Activated naive CD8-positive, alpha-beta T cell (primary cell): Measurements from ENCODE around the gene POLDIP2.

ENCODE experiments used
- H3K27ac Mint-ChIP-seq: one replicate; pipeline ENCODE4 v1.8.0; 2021; ENCODE audit warnings: mixed read lengths
- H3K27me3 Mint-ChIP-seq: one replicate; pipeline ENCODE4 v1.8.0; 2021; ENCODE audit warnings: mixed read lengths
- H3K36me3 Mint-ChIP-seq: one replicate; pipeline ENCODE4 v1.8.0; 2021; ENCODE audit warnings: mixed read lengths
- H3K4me1 Mint-ChIP-seq: one replicate; pipeline ENCODE4 v1.8.0; 2021; ENCODE audit warnings: low read depth, mixed read lengths
- H3K4me3 Mint-ChIP-seq: one replicate; pipeline ENCODE4 v1.8.0; 2021; ENCODE audit warnings: mild to moderate bottlenecking, mixed read lengths
- H3K9me3 Mint-ChIP-seq: one replicate; pipeline ENCODE4 v1.8.0; 2021; ENCODE audit warnings: low read depth, mixed read lengths

Gene POLDIP2, protein sequence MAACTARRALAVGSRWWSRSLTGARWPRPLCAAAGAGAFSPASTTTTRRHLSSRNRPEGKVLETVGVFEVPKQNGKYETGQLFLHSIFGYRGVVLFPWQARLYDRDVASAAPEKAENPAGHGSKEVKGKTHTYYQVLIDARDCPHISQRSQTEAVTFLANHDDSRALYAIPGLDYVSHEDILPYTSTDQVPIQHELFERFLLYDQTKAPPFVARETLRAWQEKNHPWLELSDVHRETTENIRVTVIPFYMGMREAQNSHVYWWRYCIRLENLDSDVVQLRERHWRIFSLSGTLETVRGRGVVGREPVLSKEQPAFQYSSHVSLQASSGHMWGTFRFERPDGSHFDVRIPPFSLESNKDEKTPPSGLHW

DNA sequence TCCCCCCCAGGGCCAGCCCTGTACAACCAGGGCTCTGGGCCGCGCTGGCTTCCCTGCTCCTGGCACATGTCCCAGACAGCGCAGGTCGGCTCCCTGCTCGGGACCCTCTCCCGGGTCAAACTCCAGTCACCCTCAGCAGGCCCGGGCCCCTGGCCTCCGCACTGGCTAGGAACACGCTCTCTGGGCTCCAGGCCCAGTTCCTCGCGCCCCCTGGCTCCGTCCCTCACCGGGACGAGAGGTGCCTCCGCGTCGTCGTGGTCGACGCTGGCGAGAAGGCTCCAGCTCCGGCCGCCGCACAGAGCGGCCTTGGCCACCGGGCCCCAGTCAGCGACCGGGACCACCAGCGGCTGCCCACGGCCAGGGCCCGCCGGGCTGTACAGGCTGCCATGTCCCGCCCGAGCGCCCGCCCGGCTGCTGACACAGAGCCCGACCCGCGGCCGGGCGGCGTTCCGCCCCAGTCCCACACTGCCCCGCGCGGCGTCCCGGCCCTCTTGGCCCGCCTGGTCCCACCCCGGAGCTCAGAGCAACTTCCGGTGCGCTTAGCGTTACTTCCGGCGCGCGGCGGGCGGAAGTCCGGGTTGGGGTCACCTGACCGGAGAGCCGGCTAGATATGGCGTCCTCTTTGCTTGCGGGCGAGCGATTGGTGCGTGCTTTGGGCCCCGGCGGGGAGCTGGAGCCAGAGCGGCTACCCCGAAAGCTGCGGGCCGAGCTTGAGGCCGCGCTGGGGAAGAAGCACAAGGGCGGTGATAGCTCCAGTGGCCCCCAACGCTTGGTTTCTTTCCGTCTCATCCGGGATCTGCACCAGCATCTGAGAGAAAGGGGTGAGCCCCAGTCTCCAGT lies at the start of gene POLDIP2:
POLDIP2 (minus strand) TSS at position 467 of the 840 bp plus-strand sequence; CDS start at position 388, 79 bp downstream.
- H3K4me1 Mint-ChIP-seq, result peaks cover 27% of the 10 kb centered on the region
- peak within 1 kb of the TSS; percentile 97 for H3K4me3 Mint-ChIP-seq
- no peaks in the 10 kb centered on the region for H3K36me3 Mint-ChIP-seq
- no peaks in the 10 kb centered on the region for H3K9me3 Mint-ChIP-seq
- H3K27ac Mint-ChIP-seq, result peak within 1 kb of the TSS; percentile 91
- no peaks in the 10 kb centered on the region for H3K27me3 Mint-ChIP-seq

DNA sequence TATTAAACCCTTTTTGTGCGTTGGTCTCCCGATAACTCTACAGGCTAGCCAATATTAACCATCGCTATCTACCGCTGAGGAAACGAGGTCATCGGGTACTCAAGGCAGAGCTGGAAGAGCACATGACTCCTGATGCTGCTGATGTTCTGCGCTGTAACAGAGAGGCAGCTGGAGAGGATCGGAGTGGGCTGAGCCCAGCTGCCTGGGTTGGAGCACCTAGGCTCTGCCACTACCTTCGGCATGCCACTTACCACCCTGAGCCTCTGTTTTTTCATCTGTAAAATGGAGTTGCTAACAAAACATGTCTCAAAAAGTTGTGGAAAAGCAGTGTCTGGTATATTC lies 49.1 kb upstream of the POLDIP2 start:
- Mint-ChIP-seq H3K36me3 (no peaks in the 10 kb centered on the region), H3K4me1 (peaks cover 7% of the 10 kb centered on the region), H3K27me3 (peaks cover 4% of the 10 kb centered on the region), H3K9me3 (no peaks in the 10 kb centered on the region), H3K4me3 (peak overlapping the region; percentile 86), H3K27ac (peak overlapping the region; percentile 72)

DNA sequence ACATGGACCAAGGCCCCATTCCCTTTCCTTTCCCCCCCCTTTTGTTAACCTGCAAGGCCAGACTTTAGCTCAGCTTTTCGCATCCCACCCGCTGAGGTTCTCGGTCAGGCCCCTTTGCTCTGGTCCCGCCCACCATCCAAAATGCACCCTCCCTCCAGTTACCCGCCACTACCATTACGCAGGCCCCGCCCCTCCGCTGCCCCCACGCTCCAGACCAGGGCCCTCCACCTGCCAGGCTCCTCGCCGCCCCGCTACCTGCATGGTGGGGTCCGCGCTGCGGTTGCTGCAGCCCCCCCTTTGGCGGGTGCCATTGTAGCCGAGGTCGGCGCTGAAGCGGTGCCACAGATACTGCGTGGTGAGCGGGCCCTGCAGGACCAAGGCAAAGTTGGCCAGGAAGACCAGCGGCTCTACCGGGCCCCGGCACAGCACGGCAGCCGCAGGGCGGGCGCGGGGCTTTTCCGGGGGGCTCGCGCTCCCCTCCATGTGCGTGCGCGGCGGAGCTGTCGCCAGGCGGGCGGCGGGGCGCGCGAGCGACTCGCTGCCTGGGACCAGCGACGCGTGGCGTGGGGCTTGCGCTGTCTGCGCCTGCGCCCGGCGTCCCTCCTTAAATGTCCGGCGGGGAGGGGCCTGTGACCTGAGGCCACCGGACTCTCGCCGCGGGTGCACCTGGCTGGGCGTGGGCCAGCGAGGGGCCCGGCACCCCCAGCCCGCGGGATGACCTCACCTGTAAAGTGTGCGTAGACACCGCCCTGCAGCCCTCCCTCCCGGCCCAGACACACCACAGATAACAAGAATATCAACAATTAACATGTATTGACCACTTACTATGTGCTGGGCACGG lies 48.5 kb upstream of the POLDIP2 start, which contains the start of gene SLC46A1:
SLC46A1 (minus strand) TSS at position 581 of the 841 bp plus-strand sequence; CDS start at position 483, 98 bp downstream.
- Mint-ChIP-seq H3K27me3 (peaks cover 4% of the 10 kb centered on the region), H3K27ac (peak within 1 kb of the TSS; percentile 72), H3K9me3 (no peaks in the 10 kb centered on the region), H3K36me3 (no peaks in the 10 kb centered on the region), H3K4me1 (peaks cover 7% of the 10 kb centered on the region), H3K4me3 (peak within 1 kb of the TSS; percentile 86)

DNA sequence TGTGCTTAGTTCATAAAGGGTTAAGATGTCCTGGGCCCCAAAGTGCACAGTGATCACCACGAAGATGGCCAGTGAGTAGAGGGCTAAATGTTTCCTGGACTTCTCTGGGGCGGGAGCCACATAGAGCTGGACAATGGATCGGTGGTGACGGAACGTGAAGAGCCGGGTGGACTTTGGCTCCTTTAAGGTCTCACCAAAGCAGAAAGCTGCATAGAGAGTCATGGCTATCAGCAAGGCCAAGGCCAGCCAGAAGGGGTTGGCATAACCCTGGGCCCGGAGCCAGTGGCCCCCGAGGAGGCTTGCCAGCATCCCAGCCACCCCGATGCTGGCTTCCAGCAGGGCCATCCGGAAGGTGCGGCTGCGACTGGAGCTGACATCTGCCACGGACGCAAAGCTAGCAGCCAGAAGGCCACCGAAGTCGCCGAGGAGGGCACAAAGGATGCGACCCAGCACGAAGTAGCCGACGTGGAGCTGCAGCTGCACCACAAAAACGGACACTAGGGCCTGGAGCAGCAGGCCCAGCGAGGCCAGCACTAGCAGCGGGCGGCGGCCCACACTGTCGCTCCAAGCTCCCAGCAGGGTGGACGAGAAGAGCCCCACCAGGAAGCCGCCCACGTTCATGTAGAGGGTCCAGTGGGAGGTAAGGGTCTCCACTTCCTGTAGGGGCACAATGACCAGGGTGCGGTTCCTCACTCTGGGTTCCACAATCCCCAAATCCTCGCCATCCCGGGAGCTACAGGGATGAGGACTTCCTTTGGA lies 47.7 kb upstream of the POLDIP2 start:
- Mint-ChIP-seq H3K4me1 (peaks cover 7% of the 10 kb centered on the region), H3K36me3 (no peaks in the 10 kb centered on the region), H3K9me3 (no peaks in the 10 kb centered on the region), H3K27ac (no peak overlapping the region), H3K4me3 (peak overlapping the region; percentile 83), H3K27me3 (peaks cover 4% of the 10 kb centered on the region)

DNA sequence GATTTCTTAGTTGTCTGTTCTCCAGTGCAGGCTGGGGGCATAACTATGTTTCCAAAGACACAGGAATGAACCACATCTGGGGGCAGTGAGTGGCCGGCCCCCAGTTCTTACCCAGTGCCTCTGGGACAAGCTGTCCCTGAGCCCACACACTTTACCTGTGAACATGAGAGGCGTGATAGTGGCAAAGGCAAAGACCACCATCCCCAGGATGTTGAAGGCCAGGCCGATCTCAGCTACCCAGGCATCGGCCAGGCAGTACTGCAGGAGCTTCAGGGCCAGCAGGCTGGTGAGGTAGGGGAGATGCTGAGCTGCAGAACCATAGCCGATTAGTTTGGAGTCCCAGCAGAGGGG lies 47.1 kb upstream of the POLDIP2 start:
- no peaks in the 10 kb centered on the region for H3K9me3 Mint-ChIP-seq
- no peaks in the 10 kb centered on the region for H3K36me3 Mint-ChIP-seq
- no peak overlapping the region for H3K27ac Mint-ChIP-seq
- H3K4me3 Mint-ChIP-seq, result peak overlapping the region; percentile 54
- H3K4me1 Mint-ChIP-seq, result peaks cover 7% of the 10 kb centered on the region
- peaks cover 4% of the 10 kb centered on the region for H3K27me3 Mint-ChIP-seq

DNA sequence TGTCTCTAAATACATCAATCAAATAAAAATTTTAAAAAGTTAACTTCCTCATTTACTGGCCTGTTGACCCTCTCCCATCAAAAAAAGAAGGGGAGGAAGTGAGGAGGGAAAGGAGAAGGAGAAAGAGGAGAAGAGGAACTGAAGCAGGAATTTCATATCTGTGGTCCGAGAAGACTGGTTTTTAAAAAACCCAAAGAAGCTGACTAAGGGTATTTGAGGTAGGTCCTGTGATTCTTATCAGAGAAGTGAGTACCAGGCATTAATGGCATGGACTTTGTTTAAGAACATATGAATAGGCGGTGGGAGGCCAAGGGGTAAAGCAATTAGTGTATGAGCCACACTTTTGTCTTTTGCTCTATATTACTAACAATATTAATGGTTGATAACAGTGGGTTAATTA lies 46.7 kb upstream of the POLDIP2 start:
- H3K36me3 Mint-ChIP-seq, result no peaks in the 10 kb centered on the region
- H3K9me3 Mint-ChIP-seq, result no peaks in the 10 kb centered on the region
- peaks cover 7% of the 10 kb centered on the region for H3K4me1 Mint-ChIP-seq
- no peak overlapping the region for H3K27ac Mint-ChIP-seq
- no peak overlapping the region for H3K4me3 Mint-ChIP-seq
- H3K27me3 Mint-ChIP-seq, result peaks cover 4% of the 10 kb centered on the region

DNA sequence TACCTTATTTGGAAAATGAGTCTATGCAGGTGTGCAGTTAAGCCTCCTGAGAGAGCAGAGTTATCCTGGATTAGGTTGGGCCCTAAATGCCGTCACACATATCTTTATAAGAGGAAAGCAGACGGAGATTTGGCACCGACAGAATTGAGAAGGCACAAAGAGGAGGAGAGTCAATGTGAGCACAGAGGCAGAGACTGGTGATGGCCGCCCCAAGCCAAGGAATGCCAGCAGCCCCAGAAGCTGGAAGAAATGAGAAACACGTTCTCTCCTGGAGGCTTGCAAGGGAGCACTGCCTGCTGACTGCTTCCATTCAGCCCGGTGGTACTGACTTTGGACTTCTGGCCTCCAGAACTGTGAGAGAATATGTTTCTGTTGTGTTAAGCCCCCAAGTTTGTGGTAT lies 45.5 kb upstream of the POLDIP2 start:
- Mint-ChIP-seq H3K4me1 (peaks cover 7% of the 10 kb centered on the region), H3K27me3 (no peaks in the 10 kb centered on the region), H3K9me3 (no peaks in the 10 kb centered on the region), H3K27ac (no peak overlapping the region), H3K36me3 (no peaks in the 10 kb centered on the region), H3K4me3 (no peak overlapping the region)

DNA sequence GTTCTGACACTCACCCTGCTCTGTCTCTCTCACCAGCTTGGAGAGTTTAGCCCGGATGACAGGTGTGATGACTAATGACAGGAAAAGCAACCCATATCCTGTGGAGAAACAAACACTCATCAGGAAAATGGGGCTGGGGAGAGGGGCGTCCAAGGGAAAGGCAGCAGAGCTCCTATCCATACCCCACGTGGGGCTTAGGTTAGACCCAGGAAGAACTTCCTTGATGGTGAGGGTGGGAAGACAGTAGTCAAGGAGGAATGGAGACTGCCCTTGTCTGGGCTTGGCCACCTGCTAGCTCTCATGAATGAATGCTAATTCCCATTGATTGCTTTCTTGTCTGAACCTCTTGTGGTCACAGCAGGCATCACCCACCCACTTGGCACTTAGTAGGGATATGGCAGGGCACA lies 44.9 kb upstream of the POLDIP2 start:
- Mint-ChIP-seq H3K27ac (no peak overlapping the region), H3K36me3 (no peaks in the 10 kb centered on the region), H3K27me3 (no peaks in the 10 kb centered on the region), H3K4me1 (peaks cover 7% of the 10 kb centered on the region), H3K4me3 (no peak overlapping the region), H3K9me3 (no peaks in the 10 kb centered on the region)

DNA sequence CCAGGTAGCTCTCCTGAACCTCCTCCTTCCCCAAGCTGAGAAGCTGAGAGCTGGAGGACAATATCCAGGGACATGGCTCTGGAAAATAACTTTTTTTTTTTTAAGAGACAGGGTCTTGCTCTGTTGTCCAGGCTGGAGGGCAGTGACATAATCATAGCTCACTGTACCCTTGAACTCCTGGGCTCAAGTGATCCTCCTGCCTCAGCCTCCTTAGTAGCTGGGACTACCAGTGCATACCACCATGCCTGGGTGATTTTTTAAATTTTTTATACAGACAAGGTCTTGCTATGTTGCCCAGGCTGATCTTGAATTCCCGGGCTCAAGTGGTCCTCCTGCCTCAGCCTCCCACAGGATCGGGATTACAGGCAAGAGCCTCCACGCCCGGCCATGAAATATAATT lies 42.5 kb upstream of the POLDIP2 start:
- H3K4me3 Mint-ChIP-seq, result no peak overlapping the region
- H3K36me3 Mint-ChIP-seq, result no peaks in the 10 kb centered on the region
- H3K27me3 Mint-ChIP-seq, result no peaks in the 10 kb centered on the region
- no peak overlapping the region for H3K27ac Mint-ChIP-seq
- H3K4me1 Mint-ChIP-seq, result no peaks in the 10 kb centered on the region
- H3K9me3 Mint-ChIP-seq, result no peaks in the 10 kb centered on the region

DNA sequence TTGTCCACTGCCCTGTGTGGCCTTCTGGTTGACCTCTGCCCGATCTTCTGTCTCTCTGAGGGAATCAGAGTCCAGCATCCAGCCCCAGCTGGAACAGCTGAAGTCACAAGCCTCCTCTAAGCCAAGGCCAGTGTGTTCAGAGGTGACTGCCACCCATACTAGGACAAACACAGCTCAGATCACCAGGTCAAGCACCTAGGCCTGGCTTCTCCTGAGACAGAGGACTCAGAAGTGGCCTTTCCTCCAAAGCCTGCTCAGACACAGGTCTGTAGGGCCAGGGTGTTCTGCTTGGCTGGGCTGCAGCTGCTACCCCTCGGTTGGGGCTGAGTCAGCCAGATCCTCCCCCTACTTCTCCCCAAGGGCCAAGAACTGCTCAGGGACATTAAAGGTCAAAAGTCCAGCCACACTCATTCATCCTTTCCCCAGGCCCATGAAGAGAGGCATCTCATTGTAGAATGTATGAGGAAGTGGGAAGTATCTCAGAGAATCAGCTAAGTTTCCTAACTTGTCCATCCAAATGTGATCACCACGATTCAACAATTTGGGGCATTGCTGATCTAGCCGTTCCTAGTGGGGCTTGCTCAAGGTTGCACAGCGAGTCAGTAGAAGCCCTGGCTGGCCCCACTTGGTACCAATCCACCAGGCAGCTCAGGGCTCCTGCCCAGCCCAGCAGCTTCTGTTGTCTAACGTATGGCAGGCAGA lies 41.1 kb upstream of the POLDIP2 start:
- Mint-ChIP-seq H3K27me3 (no peaks in the 10 kb centered on the region), H3K4me3 (no peak overlapping the region), H3K36me3 (no peaks in the 10 kb centered on the region), H3K27ac (peak overlapping the region; percentile 12), H3K4me1 (no peaks in the 10 kb centered on the region), H3K9me3 (no peaks in the 10 kb centered on the region)

DNA sequence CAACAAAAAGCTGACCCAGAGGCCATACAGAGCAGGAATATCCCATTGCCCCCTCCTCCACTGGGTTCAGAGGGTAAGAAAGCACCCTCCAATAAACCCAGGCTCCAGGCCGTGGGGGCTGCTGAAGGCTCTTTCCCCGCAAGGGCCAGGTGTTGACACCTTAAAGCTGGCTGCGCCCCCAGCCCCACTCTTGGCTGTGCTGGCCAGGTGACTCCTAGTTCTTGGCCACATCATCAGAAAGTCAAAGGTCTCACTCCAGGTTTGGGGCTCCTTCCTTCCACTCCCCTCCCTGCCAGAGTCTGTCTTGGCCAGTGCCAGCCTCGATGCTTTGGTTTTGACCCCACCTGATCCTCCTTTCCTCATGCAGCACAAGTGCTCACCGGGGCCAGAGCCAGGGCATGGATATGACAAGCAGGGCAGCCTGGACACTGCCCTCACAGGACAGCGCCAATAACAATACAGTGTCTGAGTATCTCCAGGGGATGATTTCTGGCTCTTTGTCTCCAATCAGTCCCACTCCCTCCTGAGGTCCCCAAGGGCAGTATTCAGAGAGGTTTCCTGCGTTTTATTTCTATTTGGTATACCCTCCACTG lies 40.5 kb upstream of the POLDIP2 start:
- Mint-ChIP-seq H3K36me3 (no peaks in the 10 kb centered on the region), H3K4me3 (no peak overlapping the region), H3K4me1 (no peaks in the 10 kb centered on the region), H3K27me3 (no peaks in the 10 kb centered on the region), H3K27ac (peak overlapping the region; percentile 12), H3K9me3 (no peaks in the 10 kb centered on the region)

DNA sequence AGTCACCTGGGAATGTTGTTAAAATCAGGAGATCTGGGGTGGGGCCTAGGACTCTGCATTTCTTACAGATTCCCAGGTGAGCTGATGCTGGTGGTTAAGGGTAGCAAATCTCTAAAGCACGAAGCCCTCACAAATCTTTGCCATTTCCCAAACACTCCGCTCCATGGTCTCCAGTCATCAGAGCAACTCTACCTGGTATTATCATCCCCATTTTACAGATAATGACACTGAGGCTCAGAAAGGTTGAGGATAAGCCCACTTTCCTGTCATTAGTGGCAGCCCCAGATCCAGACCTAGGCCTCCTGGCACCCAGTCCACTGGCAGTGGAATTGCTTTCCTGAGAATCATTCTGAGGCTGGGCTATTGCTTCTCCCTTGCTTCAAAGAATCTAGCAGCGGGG lies 39.9 kb upstream of the POLDIP2 start:
- Mint-ChIP-seq H3K4me1 (no peaks in the 10 kb centered on the region), H3K4me3 (no peak overlapping the region), H3K9me3 (no peaks in the 10 kb centered on the region), H3K27ac (peak overlapping the region; percentile 22), H3K27me3 (no peaks in the 10 kb centered on the region), H3K36me3 (no peaks in the 10 kb centered on the region)

DNA sequence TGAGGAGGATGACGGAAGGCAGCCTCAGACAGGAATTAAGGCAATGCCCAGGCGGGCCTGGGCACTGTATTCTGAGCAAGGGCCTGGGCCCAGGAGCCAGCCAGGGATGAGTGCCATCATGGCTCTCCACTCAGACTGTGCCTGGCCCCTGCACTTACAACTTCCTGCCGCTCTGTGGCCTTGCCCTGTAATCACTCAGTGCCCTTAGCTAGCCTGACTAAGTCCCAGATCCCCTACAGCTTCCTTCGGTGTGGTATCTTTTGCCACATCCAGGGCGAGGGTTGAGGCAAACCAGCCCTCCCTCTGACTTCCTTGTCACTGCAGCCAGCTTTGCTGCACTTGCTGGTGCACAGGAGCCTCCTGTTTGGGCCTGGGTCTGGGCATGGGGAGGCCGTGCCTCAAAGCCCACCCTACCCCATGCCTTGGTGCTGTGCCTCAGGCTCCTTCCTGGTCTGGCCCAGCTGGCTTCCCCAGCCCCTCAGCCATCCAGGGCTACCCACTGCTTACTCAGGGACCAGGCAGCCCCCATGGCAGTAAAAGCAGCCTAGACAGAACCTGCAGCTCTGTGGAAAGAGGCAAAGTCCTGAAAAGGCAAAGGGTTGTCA lies 39.4 kb upstream of the POLDIP2 start:
- Mint-ChIP-seq H3K27ac (no peak overlapping the region), H3K27me3 (no peaks in the 10 kb centered on the region), H3K9me3 (no peaks in the 10 kb centered on the region), H3K4me1 (no peaks in the 10 kb centered on the region), H3K36me3 (no peaks in the 10 kb centered on the region), H3K4me3 (no peak overlapping the region)
